Right lobe of liver (tissue), 4 donors: Measurements from ENCODE around the gene ASTN1.

Experiments used
- POLR2A ChIP-seq: fragments of 450-650 bp; IDR thresholded peaks from one replicate; pipeline ENCODE4 v1.6.1; 2017; ENCODE audit warnings: antibody characterized with exemption, mild to moderate bottlenecking
- TF ChIP-seq, protein P1 (sequence below), 4 donors: fragments of 200-600 bp in 3 of 4; fragments of 450-650 bp in 1 of 4; IDR thresholded peaks; one replicate each; pipeline versions ENCODE4 v1.5.1 to v1.8.0; 2016 to 2022; ENCODE audit warnings: antibody characterized with exemption in 4 of 4, mild to moderate bottlenecking in 2 of 4
- donor health status: DM: no; HTN: no; CAD: no.
- donor health status: DM: no; HTN: no; CAD: no.
- donor health status: DM: no; HTN: yes; CAD: no.

DNA sequence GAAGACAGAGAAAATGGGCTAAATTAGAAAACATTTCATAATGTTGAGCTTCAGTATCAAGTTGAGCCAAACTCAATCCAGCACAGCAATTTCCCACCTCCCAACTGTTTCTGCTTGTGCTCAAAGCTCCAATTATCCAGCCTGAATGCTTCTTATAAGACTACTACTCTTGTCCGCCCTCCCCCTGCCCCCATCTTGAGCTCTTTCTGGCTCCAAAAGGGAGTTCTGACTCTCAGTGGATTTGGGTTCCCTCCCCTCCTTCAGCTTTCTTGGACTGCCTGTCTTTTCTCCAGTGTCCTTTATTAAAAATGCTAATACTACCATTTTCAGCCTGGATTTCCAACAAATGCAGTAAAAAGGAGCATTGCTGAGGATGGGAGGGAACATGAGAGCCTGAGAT lies 174.8 kb downstream of the ASTN1 start:
- TF ChIP-seq POLR2A, result no peak
- TF ChIP-seq, protein P1, sequence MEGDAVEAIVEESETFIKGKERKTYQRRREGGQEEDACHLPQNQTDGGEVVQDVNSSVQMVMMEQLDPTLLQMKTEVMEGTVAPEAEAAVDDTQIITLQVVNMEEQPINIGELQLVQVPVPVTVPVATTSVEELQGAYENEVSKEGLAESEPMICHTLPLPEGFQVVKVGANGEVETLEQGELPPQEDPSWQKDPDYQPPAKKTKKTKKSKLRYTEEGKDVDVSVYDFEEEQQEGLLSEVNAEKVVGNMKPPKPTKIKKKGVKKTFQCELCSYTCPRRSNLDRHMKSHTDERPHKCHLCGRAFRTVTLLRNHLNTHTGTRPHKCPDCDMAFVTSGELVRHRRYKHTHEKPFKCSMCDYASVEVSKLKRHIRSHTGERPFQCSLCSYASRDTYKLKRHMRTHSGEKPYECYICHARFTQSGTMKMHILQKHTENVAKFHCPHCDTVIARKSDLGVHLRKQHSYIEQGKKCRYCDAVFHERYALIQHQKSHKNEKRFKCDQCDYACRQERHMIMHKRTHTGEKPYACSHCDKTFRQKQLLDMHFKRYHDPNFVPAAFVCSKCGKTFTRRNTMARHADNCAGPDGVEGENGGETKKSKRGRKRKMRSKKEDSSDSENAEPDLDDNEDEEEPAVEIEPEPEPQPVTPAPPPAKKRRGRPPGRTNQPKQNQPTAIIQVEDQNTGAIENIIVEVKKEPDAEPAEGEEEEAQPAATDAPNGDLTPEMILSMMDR (IDR thresholded peaks at IDR 0.05), result no peak
